Fibroblast of villous mesenchyme (primary cell): Measurements from ENCODE around the gene SRD5A1. TPM values are rescaled to one million over a fixed set of nuclear protein-coding genes. Genes with fewer than 3 reads are reported as not detected.

Experiments used
- DNase-seq: peaks from one replicate; pipeline ENCODE4 v3.0.0-alpha.2; 2010; ENCODE audit warnings: low read depth
- H3K4me3 ChIP-seq: 2 replicates; pipeline ENCODE4 v1.5.1; 2011; ENCODE audit warnings: low read depth, mild to moderate bottlenecking, low read length
- CTCF ChIP-seq: IDR thresholded peaks from 2 replicates; pipeline ENCODE4 v1.5.1; 2012; ENCODE audit warnings: low read depth, mild to moderate bottlenecking, low read length; ENCODE audit not compliant: insufficient read depth
- total RNA-seq: library from RNA; depleted of rRNA; stranded (reverse); fragments of >200 nt; gene quantifications from 2 replicates; pipeline ENCODE4 v1.2.3, GENCODE V29; 2012

Gene SRD5A1
- total RNA-seq, 1 donor = 7.3 TPM

GRCh38 chr5:6717247-6717646 lies 84.0 kb downstream of the SRD5A1 start:
- no peak overlapping the region for H3K4me3 ChIP-seq
- DNase-seq = no peak
- no peak for TF ChIP-seq CTCF

- DNase-seq = no peak
- H3K4me3 ChIP-seq = no peak overlapping the region
- TF ChIP-seq CTCF = no peak
These were observed 84.4 kb downstream of the SRD5A1 start for GRCh38 chr5:6717687-6718086.

GRCh38 chr5:6718161-6718681 lies 85.0 kb downstream of the SRD5A1 start:
- no peak overlapping the region for H3K4me3 ChIP-seq
- DNase-seq = no peak
- no peak for TF ChIP-seq CTCF

- TF ChIP-seq CTCF = no peak
- H3K4me3 ChIP-seq = no peak overlapping the region
- DNase-seq = no peak
These were observed 85.5 kb downstream of the SRD5A1 start for GRCh38 chr5:6718718-6719117.

- H3K4me3 ChIP-seq = no peak overlapping the region
- TF ChIP-seq CTCF = no peak
- DNase-seq = no peak
These were observed 86.2 kb downstream of the SRD5A1 start for GRCh38 chr5:6719417-6719816.

GRCh38 chr5:6719896-6720560 lies 86.8 kb downstream of the SRD5A1 start:
- H3K4me3 ChIP-seq = no peak overlapping the region
- TF ChIP-seq CTCF = no peak
- DNase-seq = no peak

- no peak for DNase-seq
- TF ChIP-seq CTCF = no peak
- no peak overlapping the region for H3K4me3 ChIP-seq
These were observed 87.3 kb downstream of the SRD5A1 start for GRCh38 chr5:6720561-6720921.
